ENCODE data around the gene GPR146. TPM values are rescaled to one million over a fixed set of nuclear protein-coding genes. Genes with fewer than 3 reads are reported as not detected.

The GPR146 gene
- total and polyA plus RNA-seq, 2 experiments from 2014 or later = 2.6 to 5.2 TPM

GRCh38 chr7:1043552-1044188 lies 676 bp upstream of the GPR146 start:
- H3K4me1 ChIP-seq (ENCODE audit: insufficient read depth) = peaks cover 49% of the 10 kb centered on the region
- DNase-seq (ENCODE audit: low spot score) = no peak
- no peaks in the 10 kb centered on the region for H3K9me3 ChIP-seq (ENCODE audit: low read depth)
- H4K20me1 ChIP-seq (ENCODE audit: insufficient read depth, poor library complexity, severe bottlenecking) = no peaks in the 10 kb centered on the region
- H3K27me3 ChIP-seq = no peaks in the 10 kb centered on the region
- WGBS (ENCODE audit: low lambda C conversion rate, missing lambda C conversion rate) = 56% methylated on average over 18 of the region's 18 CpGs
- no peak for TF ChIP-seq CTCF (IDR thresholded peaks at IDR 0.05; ENCODE audit: poor library complexity)
- TF ChIP-seq EZH2 (IDR thresholded peaks at IDR 0.05; ENCODE audit: borderline replicate concordance) = no peak
- no peak for TF ChIP-seq EZH2phosphoT487 (IDR thresholded peaks at IDR 0.05; ENCODE audit: low read depth, severe bottlenecking, unreplicated experiment)
- peak overlapping the region; percentile 65 for H2AFZ ChIP-seq
- H3K27ac ChIP-seq = peak overlapping the region; percentile 88
- H3K4me2 ChIP-seq = peak overlapping the region; percentile 77
- H3K36me3 ChIP-seq (replicated peaks; ENCODE audit: insufficient read depth, low read depth) = no peaks in the 10 kb centered on the region
- H3K79me2 ChIP-seq = peaks cover 8% of the 10 kb centered on the region
- no peaks in the 10 kb centered on the region for H3K9me2 ChIP-seq (replicated peaks; ENCODE audit: insufficient read depth)
- H3K4me3 ChIP-seq = peak overlapping the region; percentile 46

GRCh38 chr7:1045069-1046063 lies 1.0 kb downstream of the GPR146 start:
- Histone ChIP-seq H3K27ac (peak overlapping the region; percentile 77), H3K4me1 (ENCODE audit: insufficient read depth) (peaks cover 49% of the 10 kb centered on the region), H2AFZ (no peak overlapping the region), H3K4me2 (peak overlapping the region; percentile 91), H4K20me1 (ENCODE audit: insufficient read depth, poor library complexity, severe bottlenecking) (no peaks in the 10 kb centered on the region), H3K9me2 (replicated peaks; ENCODE audit: insufficient read depth) (no peaks in the 10 kb centered on the region), H3K36me3 (replicated peaks; ENCODE audit: insufficient read depth, low read depth) (no peaks in the 10 kb centered on the region), H3K9me3 (ENCODE audit: low read depth) (no peaks in the 10 kb centered on the region), H3K79me2 (peaks cover 14% of the 10 kb centered on the region), H3K4me3 (peak overlapping the region; percentile 35), H3K27me3 (no peaks in the 10 kb centered on the region)
- TF ChIP-seq EZH2 (IDR thresholded peaks at IDR 0.05; ENCODE audit: borderline replicate concordance) = no peak
- TF ChIP-seq CTCF (IDR thresholded peaks at IDR 0.05; ENCODE audit: poor library complexity) = no peak
- TF ChIP-seq EZH2phosphoT487 (IDR thresholded peaks at IDR 0.05; ENCODE audit: low read depth, severe bottlenecking, unreplicated experiment) = no peak
- WGBS (ENCODE audit: low lambda C conversion rate, missing lambda C conversion rate) = 66% methylated on average over 21 of the region's 21 CpGs
- DNase-seq (ENCODE audit: low spot score) = no peak

GRCh38 chr7:1046722-1047679 lies 2.7 kb downstream of the GPR146 start:
- peak overlapping the region; percentile 44 for H3K4me2 ChIP-seq
- H3K27ac ChIP-seq = peak overlapping the region; percentile 41

More at GRCh38 chr7:1046722-1047679, 2.7 kb downstream of the GPR146 start:
- H3K27me3 ChIP-seq = no peaks in the 10 kb centered on the region
- DNase-seq (ENCODE audit: low spot score) = no peak
- H3K9me3 ChIP-seq (ENCODE audit: low read depth) = no peaks in the 10 kb centered on the region
- peaks cover 38% of the 10 kb centered on the region for H3K4me1 ChIP-seq (ENCODE audit: insufficient read depth)
- no peak overlapping the region for H3K4me3 ChIP-seq
- WGBS (ENCODE audit: low lambda C conversion rate, missing lambda C conversion rate) = 54% methylated on average over 15 of the region's 15 CpGs
- no peak overlapping the region for H2AFZ ChIP-seq
- H3K79me2 ChIP-seq = peaks cover 14% of the 10 kb centered on the region
- no peaks in the 10 kb centered on the region for H3K36me3 ChIP-seq (replicated peaks; ENCODE audit: insufficient read depth, low read depth)
- H3K9me2 ChIP-seq (replicated peaks; ENCODE audit: insufficient read depth) = no peaks in the 10 kb centered on the region
- no peak for TF ChIP-seq CTCF (IDR thresholded peaks at IDR 0.05; ENCODE audit: poor library complexity)
- H4K20me1 ChIP-seq (ENCODE audit: insufficient read depth, poor library complexity, severe bottlenecking) = no peaks in the 10 kb centered on the region
